ENCODE results near the gene NARS2.

DNA sequence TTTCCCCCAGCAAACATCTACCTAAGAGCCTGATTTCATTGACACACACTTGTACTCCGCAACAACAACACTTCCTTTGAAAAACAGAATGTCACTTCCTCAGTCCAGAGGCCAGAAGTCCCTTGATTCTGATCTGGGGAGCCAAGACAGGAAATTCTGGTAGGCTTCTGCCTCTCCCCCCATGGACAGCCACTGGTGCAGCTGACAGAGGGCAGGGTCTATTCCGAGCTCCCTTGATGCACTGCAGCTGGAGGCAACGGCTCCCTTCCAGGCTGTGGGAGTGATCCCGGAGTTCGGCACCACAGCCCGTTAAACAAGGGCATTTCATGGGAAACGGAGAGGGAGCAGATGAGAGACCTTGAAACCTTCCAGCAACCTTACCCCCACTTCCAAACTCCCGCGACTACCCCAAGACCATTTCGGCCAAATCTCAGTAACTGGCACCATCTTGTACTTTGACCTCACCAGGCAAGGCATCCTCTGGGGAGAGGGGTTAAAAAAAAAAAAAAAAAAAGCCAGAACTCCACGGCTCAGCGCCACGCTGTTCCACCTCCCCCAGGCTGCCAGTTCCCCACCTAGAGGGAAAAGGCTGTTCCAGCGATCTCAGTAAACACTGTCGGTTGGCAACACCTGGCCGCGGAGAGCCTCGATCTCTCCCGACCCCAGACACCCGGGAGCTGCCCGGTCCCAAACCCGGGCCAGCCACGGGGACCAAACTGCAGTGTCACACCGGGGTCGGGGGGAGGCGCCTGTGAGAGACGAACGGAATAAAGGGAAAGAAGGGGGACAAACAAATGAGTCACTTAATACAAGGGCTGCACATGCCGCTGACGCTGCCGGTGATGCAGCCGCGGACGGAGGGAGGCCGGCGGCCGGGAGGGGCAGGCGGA is 158.1 kb downstream of the NARS2 start:
- TF ChIP-seq, protein P1, sequence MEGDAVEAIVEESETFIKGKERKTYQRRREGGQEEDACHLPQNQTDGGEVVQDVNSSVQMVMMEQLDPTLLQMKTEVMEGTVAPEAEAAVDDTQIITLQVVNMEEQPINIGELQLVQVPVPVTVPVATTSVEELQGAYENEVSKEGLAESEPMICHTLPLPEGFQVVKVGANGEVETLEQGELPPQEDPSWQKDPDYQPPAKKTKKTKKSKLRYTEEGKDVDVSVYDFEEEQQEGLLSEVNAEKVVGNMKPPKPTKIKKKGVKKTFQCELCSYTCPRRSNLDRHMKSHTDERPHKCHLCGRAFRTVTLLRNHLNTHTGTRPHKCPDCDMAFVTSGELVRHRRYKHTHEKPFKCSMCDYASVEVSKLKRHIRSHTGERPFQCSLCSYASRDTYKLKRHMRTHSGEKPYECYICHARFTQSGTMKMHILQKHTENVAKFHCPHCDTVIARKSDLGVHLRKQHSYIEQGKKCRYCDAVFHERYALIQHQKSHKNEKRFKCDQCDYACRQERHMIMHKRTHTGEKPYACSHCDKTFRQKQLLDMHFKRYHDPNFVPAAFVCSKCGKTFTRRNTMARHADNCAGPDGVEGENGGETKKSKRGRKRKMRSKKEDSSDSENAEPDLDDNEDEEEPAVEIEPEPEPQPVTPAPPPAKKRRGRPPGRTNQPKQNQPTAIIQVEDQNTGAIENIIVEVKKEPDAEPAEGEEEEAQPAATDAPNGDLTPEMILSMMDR (IDR thresholded peaks at IDR 0.05), result peak; percentile 6 to 61 (median 32)
- TF ChIP-seq POLR2A (IDR thresholded peaks at IDR 0.05), result peak; percentile 58 to 80
